Kidney epithelial cell (primary cell): ENCODE results near the gene NR1I2. TPM values are rescaled to one million over a fixed set of nuclear protein-coding genes. Genes with fewer than 3 reads are reported as not detected.

Source experiments
- DNase-seq: peaks from one replicate; pipeline ENCODE4 v3.0.0-alpha.2; 2010; ENCODE audit warnings: low read depth
- H3K27me3 ChIP-seq: 2 replicates; pipeline ENCODE4 v1.6.0; 2011; ENCODE audit warnings: low read length; ENCODE audit not compliant: control insufficient read depth, insufficient read depth
- H3K36me3 ChIP-seq: 2 replicates; pipeline ENCODE4 v1.5.1; 2011; ENCODE audit warnings: low read length; ENCODE audit not compliant: control insufficient read depth, insufficient read depth
- H3K4me3 ChIP-seq: 2 replicates; pipeline ENCODE4 v1.5.1; 2011; ENCODE audit warnings: low read depth, mild to moderate bottlenecking, control low read depth, low read length
- CTCF ChIP-seq: IDR thresholded peaks from 2 replicates; pipeline ENCODE4 v1.5.1; 2011; ENCODE audit warnings: mild to moderate bottlenecking, moderate library complexity, low read length, control low read depth, inconsistent platforms; ENCODE audit not compliant: insufficient read depth, poor library complexity, severe bottlenecking
- total RNA-seq: library from RNA; depleted of rRNA; stranded (reverse); fragments of >200 nt; gene quantifications from 2 replicates; pipeline ENCODE4 v1.2.3, GENCODE V29; 2015

The NR1I2 gene
- total RNA-seq, 1 donor from 2014 or later = 0.79 TPM

GRCh38 chr3:119769394-119770149, 12.3 kb upstream of the NR1I2 start:
- no peak for TF ChIP-seq CTCF
- no peaks in the 10 kb centered on the region for H3K36me3 ChIP-seq
- peak; percentile 21 for DNase-seq
- H3K27me3 ChIP-seq = no peaks in the 10 kb centered on the region
- H3K4me3 ChIP-seq = no peak overlapping the region

- Histone ChIP-seq H3K36me3 (no peaks in the 10 kb centered on the region), H3K27me3 (no peaks in the 10 kb centered on the region), H3K4me3 (no peak overlapping the region)
- no peak for DNase-seq
- TF ChIP-seq CTCF = no peak
Measured at GRCh38 chr3:119774444-119774843, 7.5 kb upstream of the NR1I2 start.

GRCh38 chr3:119776304-119776703, 5.6 kb upstream of the NR1I2 start:
- H3K4me3 ChIP-seq = no peak overlapping the region
- DNase-seq = no peak
- no peak for TF ChIP-seq CTCF
- no peaks in the 10 kb centered on the region for H3K27me3 ChIP-seq
- H3K36me3 ChIP-seq = no peaks in the 10 kb centered on the region

GRCh38 chr3:119778176-119778575, 3.7 kb upstream of the NR1I2 start:
- no peaks in the 10 kb centered on the region for H3K27me3 ChIP-seq
- TF ChIP-seq CTCF = no peak
- H3K4me3 ChIP-seq = no peak overlapping the region

GRCh38 chr3:119778811-119779210, 3.1 kb upstream of the NR1I2 start:
- TF ChIP-seq CTCF = no peak
- no peak overlapping the region for H3K4me3 ChIP-seq
- DNase-seq = no peak
- H3K36me3 ChIP-seq = no peaks in the 10 kb centered on the region
- H3K27me3 ChIP-seq = no peaks in the 10 kb centered on the region

More at GRCh38 chr3:119778176-119778575, 3.7 kb upstream of the NR1I2 start:
- DNase-seq = no peak
- no peaks in the 10 kb centered on the region for H3K36me3 ChIP-seq
